PC-9 (cell line): Measurements from ENCODE around the gene CES5A.

Source experiments
- EZH2 ChIP-seq: fragments of 200-600 bp; sonication (generic); IDR thresholded peaks from 2 replicates; pipeline ENCODE4 v1.8.0; 2017; ENCODE audit warnings: antibody characterized with exemption, low read depth
- TF ChIP-seq, protein P1 (sequence below): fragments of 200-600 bp; sonication (generic); conservative IDR thresholded peaks from 2 replicates; pipeline ENCODE4 v1.6.1; 2017; ENCODE audit warnings: mixed run types, antibody characterized with exemption, mild to moderate bottlenecking, moderate library complexity

DNA sequence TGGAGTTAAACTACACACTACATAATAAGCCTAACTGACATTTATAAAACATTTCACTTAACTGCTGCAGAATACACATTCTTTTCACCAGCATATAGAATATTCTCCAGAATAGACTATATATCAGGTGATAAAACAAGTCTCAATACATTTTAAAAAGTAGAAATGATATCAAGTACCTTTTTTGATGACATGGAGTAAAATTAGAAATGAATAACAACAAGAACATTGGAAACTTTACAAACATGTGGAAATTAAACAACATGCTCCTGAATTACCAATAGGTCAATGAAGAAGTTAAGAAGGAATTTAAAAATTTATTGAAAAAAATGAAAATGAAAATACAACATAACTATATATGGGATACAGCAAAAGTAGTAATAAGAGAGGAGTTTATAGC lies 47.5 kb upstream of the CES5A start:
- TF ChIP-seq, protein P1, sequence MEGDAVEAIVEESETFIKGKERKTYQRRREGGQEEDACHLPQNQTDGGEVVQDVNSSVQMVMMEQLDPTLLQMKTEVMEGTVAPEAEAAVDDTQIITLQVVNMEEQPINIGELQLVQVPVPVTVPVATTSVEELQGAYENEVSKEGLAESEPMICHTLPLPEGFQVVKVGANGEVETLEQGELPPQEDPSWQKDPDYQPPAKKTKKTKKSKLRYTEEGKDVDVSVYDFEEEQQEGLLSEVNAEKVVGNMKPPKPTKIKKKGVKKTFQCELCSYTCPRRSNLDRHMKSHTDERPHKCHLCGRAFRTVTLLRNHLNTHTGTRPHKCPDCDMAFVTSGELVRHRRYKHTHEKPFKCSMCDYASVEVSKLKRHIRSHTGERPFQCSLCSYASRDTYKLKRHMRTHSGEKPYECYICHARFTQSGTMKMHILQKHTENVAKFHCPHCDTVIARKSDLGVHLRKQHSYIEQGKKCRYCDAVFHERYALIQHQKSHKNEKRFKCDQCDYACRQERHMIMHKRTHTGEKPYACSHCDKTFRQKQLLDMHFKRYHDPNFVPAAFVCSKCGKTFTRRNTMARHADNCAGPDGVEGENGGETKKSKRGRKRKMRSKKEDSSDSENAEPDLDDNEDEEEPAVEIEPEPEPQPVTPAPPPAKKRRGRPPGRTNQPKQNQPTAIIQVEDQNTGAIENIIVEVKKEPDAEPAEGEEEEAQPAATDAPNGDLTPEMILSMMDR = no peak
- TF ChIP-seq EZH2 = no peak
